ENCODE data around the gene WDR31.

GRCh38 chr9:113375057-113376023 lies 35.3 kb upstream of the WDR31 start:
- no peak for TF ChIP-seq POLR2AphosphoS5 (IDR thresholded peaks at IDR 0.05)
- no peak for TF ChIP-seq POLR2A (IDR thresholded peaks at IDR 0.05; ENCODE audit: low read depth)
